NCI-H748 (cell line): ENCODE measurements around the gene ELK4.

Source experiments
- DNase-seq: peaks from one replicate; lab custom pipeline; 2025; ENCODE audit not compliant: unreplicated experiment; lab: John Stamatoyannopoulos, UW

ELK4 gene

GRCh38 chr1:205568135-205568468, 63.7 kb downstream of the ELK4 start:
- DNase-seq, result no peak

GRCh38 chr1:205567716-205568115, 64.1 kb downstream of the ELK4 start:
- DNase-seq, result no peak

GRCh38 chr1:205565799-205566198, 66.0 kb downstream of the ELK4 start:
- DNase-seq, result peak; percentile 45

- DNase-seq, result peak; percentile 21
Observed at GRCh38 chr1:205563927-205564441, 67.8 kb downstream of the ELK4 start.

- DNase-seq, result no peak
Observed at GRCh38 chr1:205561501-205562203, 70.2 kb downstream of the ELK4 start.
